GM19463 (cell line): ENCODE measurements around the gene NKX1-2.

Experiments used
- ATAC-seq: cut with Tn5 transposase; IDR thresholded peaks from one replicate; pipeline ENCODE4 v1.9.1; 2021; ENCODE audit warnings: mild to moderate bottlenecking, moderate library complexity; ENCODE audit not compliant: unreplicated experiment

Gene NKX1-2

DNA sequence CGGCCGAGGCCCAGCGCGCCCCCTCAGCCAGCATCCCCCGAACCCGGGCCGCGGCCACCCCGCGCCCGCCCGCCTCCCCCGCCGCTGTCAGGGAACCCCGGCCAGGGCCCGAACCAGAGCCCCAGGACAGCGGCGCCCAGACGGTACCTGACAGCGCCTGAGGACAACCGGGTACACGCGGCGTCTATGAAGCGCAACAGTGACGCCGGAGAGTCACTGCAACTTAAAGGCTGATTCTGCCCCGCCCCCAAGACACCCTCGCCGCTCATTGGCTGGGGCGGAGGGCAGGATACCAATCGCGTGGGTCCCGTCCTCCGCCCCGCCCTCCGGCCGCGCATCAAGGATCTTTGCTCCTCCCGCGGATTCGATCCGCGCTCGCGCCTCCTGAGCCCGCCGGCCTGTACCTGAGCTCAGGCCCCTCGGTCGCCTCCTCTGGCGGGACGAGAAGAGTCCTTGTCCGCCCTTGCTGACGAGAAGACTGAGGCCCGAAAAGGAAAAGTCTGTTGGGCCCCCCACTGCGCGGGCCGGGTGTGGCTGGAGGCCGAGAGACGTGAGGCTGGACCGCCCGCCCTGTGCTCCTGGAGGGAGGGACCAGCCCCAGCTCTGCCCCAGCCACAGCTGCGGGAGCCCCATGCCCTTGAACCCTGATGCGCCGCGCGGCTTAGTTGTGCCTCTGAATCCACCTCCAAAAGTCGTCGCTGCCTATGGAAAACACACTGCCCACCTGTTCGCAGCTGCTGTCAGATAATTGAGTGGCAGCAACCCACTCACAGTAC is 30.9 kb downstream of the NKX1-2 start, which contains the start of gene OAT:
TSS of gene OAT (minus strand) at position 198 of the 776 bp plus-strand sequence. CDS start 6,752 bp downstream, outside the sequence.
- peak; percentile 98 for ATAC-seq

DNA sequence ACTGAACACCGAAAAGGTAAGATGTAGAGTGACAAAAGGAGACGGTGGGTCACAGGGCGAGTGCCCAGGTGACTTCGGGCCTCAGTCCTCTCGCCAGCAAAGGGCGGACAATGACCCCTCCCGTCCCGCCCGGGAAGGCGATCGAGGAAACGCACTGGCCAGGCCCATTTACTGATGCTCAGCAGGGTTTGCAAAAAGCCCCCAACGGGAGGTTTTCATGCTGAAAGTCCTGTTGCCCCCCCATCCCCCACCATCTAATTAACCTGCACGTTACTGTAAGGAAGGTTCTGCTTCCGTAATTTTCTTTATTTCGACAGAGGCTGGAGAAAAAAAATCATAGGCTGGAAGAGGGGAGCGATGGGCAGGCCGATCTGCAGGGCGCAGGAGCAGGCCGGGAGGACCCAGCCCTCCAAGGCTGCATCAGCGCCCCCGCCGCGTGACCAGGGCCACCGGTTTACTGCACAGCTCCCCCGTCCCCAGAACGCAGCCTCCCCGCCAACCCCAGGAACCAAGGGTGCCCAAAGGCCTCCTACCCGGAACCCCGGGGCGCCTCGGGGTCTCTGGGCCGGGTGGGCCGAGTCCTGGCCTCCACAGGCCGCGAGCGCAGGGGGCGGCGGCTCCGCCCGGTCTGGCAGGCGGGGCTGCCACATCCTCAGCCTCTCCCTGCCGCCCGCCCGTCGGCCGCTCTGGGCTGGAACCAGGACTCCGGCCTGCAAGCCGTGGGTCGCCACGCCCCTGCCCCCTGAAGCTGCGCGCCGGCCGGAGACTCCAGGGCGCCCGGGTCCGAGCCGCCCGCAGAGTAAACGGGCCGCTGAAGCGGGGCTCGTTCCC is 31.7 kb downstream of the NKX1-2 start:
- peak; percentile 23 for ATAC-seq

DNA sequence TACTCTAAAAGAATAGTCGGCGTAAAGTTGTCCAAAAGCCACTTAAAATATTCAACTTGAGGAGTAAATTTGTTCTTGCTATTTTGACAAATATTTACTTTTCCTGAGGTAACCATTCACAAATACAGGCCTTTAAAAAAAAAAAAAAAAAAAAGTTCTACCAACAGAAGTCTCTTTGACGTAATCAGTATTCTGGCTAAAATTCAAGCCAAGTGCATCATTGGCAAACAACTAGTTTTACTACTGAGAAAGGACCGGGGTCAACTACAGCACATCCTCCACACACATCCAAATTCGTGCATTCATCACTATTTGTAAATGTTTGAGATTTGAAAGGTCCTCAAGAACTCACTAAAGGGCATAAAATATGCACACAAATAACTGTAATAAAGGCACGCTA is 33.1 kb downstream of the NKX1-2 start:
- ATAC-seq, result no peak

DNA sequence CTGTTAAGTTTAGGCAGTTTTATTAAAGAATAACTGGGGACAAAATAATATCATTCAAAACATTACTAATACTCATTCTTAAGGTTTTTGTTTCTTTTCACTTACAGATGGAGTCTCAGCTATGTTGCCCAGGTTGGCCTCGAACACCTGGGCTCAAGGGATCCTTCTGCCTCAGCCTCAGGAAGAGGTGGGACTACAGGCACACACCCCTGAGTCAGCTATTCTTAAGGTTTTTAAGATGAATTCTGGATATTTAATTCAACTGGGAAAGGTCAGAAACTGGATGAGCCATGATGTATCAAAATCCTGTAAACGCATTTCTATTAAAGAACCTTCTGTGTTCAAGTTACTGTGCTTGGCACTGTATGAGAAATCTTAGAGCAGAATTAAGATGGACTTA is 34.6 kb downstream of the NKX1-2 start:
- ATAC-seq, result no peak

DNA sequence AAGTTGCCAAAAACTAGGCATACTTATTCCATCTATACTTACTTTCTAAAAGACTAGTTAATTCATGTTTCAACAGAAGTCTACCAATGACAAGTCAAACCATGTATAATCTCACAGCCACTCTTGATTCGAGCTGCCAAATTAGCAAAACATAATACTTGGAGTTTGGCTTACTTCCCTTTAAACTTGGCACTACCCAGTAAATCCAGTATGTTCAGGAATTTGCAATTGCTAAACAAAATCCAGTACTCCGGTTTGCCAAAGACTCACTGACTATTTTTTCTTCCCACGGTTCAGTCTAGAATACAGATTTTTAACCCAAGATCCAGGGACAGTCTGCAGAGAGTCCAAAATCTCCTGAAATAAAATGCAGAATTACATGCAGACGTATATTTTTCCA is 35.8 kb downstream of the NKX1-2 start:
- no peak for ATAC-seq

DNA sequence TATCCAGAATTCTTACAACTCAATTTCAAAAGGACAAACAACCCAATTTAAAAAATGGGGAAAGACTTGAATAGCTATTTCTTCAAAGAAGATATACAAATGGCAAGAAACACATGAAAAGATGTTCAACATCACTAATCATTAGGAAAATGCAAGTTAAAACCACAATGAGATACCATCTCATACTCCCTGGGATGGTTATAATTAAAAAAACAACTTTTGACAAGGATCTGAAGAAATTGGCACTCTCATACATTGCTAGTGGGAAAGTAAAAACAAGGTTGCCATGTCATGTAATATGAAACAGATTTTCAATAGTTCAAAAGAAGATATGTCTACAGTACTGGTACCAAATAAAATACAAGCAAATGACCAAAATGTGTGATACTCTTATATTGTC is 40.1 kb downstream of the NKX1-2 start:
- ATAC-seq, result no peak

DNA sequence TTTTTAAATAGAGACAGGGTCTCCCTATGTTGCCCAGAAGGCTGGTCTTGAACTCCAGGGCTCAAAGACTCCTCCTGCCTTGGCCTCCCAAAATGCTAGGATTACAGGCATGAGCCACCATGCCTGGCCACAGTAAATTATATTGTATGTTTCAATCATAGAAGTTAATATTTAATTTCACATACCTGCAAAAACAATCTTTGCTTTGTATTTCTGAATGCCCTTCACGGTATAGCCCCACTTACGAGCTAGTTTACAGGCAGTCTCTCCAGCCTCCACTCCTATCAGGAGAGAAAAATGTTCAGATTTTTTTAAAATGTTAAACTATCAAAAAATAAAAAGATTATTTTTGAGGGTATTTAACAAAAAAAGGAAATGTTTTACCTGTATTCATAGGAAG is 41.5 kb downstream of the NKX1-2 start:
- ATAC-seq, result no peak

DNA sequence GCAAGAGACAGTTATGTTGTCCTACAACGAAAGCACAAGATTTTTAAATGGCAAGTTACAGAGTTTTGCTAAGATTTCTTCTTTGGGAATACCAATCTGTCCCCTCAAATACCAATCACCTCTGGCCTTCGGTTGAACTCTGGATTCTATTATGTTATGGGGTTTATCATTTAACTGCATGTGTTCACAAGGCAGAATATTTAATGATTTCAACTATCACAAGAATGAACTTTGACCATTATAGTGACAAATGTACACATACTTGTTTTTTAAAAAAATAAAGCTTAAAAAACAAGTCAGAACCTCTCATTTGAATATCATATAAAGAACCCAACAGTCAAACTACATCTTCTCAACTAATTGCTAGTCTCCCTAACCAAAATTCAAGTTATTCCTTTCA is 42.4 kb downstream of the NKX1-2 start:
- ATAC-seq, result no peak

DNA sequence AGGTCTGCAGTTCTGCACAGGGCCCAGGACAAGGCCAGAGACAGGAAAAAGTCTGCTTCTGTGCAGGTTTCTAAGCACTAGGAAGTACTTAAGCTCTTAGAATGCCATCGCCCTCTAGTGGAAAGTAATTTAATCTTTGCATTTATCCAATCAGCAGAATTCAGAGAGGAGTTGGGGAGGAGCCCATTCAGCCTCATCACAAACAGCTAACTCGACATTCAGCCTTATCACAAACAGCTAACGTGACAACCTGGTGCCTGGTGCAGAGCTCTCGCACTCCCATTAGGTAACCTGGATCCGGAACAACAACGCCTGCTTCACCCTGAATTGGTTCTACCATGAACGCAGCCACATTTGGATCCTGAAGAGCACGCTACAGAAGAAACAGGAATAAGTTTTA is 46.3 kb downstream of the NKX1-2 start:
- peak; percentile 68 for ATAC-seq

DNA sequence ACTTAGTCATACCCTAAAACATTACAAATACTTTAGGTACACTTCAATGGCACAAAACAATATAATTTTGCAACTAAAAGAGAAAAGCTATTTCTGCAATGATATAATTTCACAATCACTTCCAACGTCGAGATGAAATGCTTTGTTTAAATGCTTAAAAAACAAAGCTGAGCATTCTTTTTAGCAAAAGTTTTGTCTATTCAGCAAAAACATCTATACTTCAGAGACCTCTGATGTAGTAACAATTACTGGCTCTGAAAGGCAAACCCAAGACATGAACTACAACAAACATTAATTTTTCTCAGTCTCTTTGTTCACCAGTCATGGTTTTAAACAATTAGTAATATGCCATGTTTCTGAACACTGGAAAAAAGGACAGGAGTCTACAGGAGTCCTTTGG is 47.6 kb downstream of the NKX1-2 start:
- no peak for ATAC-seq

DNA sequence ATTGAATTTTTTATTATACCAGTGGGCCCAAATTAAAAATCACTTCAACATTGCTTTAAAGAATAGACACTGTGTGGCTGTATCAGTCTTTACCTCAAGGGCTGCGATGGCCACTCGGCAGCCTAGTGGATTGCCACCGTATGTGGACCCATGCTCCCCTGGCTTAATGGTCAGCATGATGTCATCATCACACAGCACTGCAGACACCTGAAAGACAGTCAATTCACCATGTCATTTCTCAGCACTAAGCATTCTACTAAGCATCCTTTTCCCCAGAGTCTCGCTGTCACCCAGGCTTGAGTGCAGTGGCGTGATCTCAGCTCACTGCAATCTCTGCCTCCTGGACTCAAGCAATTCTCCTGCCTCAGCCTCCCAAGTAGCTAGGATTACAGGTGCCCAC is 48.2 kb downstream of the NKX1-2 start:
- ATAC-seq, result no peak
